HEK293T (cell line): ENCODE results near the gene CYP1A1.

Experiments
- CTBP1 ChIP-seq: fragments of 450-650 bp; IDR thresholded peaks from 2 replicates; pipeline ENCODE4 v1.6.1; 2016; ENCODE audit warnings: borderline replicate concordance
- FOXM1 ChIP-seq: fragments of 450-650 bp; IDR thresholded peaks from 2 replicates; pipeline ENCODE4 v1.6.1; 2017; ENCODE audit warnings: mild to moderate bottlenecking, borderline replicate concordance

- no peak for TF ChIP-seq CTBP1
- TF ChIP-seq FOXM1: no peak
Measured at GRCh38 chr15:74724570-74725224, 631 bp downstream of the CYP1A1 start.
